IPS-20b (cell line): ENCODE data around the gene ADAMTSL1.

Source experiments
- H3K27ac ChIP-seq: one replicate; pipeline ENCODE4 v1.5.1; 2013; ENCODE audit warnings: low read length
- H3K27me3 ChIP-seq: 2 replicates; pipeline ENCODE4 v1.6.1; 2013; ENCODE audit warnings: mild to moderate bottlenecking, low read length, inconsistent platforms; ENCODE audit not compliant: insufficient read depth
- H3K36me3 ChIP-seq: 2 replicates; pipeline ENCODE4 v1.6.1; 2013; ENCODE audit warnings: low read depth, mild to moderate bottlenecking, inconsistent platforms, low read length, moderate library complexity; ENCODE audit not compliant: insufficient read depth
- H3K4me1 ChIP-seq: 2 replicates; pipeline ENCODE4 v1.6.1; 2013; ENCODE audit warnings: mild to moderate bottlenecking, control low read depth, inconsistent platforms, low read length, moderate library complexity; ENCODE audit not compliant: insufficient read depth
- H3K4me3 ChIP-seq: 2 replicates; pipeline ENCODE4 v1.5.1; 2013; ENCODE audit warnings: mild to moderate bottlenecking, low read length, inconsistent platforms
- H3K9ac ChIP-seq: 2 replicates; pipeline ENCODE4 v1.6.1; 2013; ENCODE audit warnings: low read depth, mild to moderate bottlenecking, inconsistent platforms, low read length, moderate library complexity
- H3K9me3 ChIP-seq: 2 replicates; pipeline ENCODE4 v1.6.1; 2013; ENCODE audit warnings: mild to moderate bottlenecking, low read depth, low read length, inconsistent platforms; ENCODE audit not compliant: insufficient read depth

The ADAMTSL1 gene

DNA sequence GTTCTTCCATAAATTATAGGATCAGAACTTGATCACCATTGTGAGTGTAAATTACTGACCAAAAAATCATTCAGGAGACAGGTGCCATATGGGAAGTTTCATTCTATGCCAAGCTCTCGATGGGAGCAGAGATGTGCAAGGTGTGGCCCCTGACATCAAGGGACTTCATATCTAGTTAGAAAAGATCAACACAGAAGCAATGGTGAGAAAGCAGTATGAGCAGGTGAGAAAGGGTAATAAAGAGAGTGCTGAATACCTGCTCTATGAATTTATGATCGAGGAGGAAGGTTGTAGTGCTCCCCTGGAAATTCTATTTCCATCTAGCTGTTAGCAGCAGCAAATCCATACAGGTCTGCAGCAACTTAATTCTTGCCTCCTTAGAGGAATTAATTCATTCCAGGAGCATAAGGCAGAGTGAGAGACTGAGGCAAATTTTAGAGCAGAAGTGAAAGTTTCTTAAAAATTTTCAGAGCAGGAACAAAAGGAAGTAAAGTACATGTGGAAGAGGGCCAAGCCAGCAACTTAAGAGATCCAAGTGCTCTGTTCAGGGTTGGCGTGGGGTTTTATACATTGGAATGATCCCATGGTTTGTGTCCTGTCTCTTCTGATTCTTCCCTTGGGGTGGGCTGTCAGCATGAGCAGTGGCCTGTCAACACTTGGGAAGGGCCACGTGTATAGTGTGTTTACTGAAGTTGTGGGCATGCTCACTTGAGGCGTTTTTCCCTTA, 377.3 kb downstream of the ADAMTSL1 start:
- Histone ChIP-seq H3K4me3 (no peak overlapping the region), H3K27me3 (no peaks in the 10 kb centered on the region), H3K9me3 (no peaks in the 10 kb centered on the region), H3K4me1 (no peaks in the 10 kb centered on the region), H3K9ac (no peak overlapping the region), H3K36me3 (no peaks in the 10 kb centered on the region), H3K27ac (no peak overlapping the region)

DNA sequence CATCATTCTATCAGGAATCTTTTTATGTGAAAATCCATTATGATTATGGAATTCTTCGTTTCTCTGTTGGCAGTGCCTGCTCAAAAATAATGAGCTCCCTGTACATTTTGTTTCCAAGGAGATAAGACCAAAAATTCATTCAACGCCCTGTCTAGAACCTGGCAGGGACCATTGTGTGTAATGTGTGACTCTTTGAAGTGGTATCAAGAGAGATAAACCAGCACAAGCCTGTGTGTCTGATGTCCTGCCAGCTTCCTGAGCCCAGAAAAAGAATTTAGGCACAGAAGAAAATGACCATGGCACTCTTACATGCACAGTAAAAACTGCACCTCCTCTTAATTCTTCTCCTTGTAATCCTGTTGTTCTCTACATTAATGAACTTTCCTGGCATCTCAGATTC, 381.7 kb downstream of the ADAMTSL1 start:
- H3K9ac ChIP-seq, result no peak overlapping the region
- H3K27me3 ChIP-seq, result no peaks in the 10 kb centered on the region
- no peaks in the 10 kb centered on the region for H3K36me3 ChIP-seq
- no peaks in the 10 kb centered on the region for H3K4me1 ChIP-seq
- H3K9me3 ChIP-seq, result no peaks in the 10 kb centered on the region
- H3K4me3 ChIP-seq, result no peak overlapping the region
- H3K27ac ChIP-seq, result no peak overlapping the region

GRCh38 chr9:18857334-18857733, 383.4 kb downstream of the ADAMTSL1 start:
- H3K9me3 ChIP-seq, result no peaks in the 10 kb centered on the region
- H3K9ac ChIP-seq, result no peak overlapping the region
- H3K27me3 ChIP-seq, result no peaks in the 10 kb centered on the region
- no peak overlapping the region for H3K4me3 ChIP-seq
- peaks cover 8% of the 10 kb centered on the region; the same call in 1 of the 2 replicates for H3K4me1 ChIP-seq
- no peaks in the 10 kb centered on the region for H3K36me3 ChIP-seq
- H3K27ac ChIP-seq, result no peak overlapping the region

GRCh38 chr9:18857769-18858168, 383.8 kb downstream of the ADAMTSL1 start:
- H3K36me3 ChIP-seq, result no peaks in the 10 kb centered on the region
- H3K27ac ChIP-seq, result no peak overlapping the region
- H3K4me1 ChIP-seq, result peaks cover 10% of the 10 kb centered on the region; the same call in 1 of the 2 replicates
- H3K4me3 ChIP-seq, result no peak overlapping the region
- no peaks in the 10 kb centered on the region for H3K27me3 ChIP-seq
- H3K9ac ChIP-seq, result no peak overlapping the region
- no peaks in the 10 kb centered on the region for H3K9me3 ChIP-seq

DNA sequence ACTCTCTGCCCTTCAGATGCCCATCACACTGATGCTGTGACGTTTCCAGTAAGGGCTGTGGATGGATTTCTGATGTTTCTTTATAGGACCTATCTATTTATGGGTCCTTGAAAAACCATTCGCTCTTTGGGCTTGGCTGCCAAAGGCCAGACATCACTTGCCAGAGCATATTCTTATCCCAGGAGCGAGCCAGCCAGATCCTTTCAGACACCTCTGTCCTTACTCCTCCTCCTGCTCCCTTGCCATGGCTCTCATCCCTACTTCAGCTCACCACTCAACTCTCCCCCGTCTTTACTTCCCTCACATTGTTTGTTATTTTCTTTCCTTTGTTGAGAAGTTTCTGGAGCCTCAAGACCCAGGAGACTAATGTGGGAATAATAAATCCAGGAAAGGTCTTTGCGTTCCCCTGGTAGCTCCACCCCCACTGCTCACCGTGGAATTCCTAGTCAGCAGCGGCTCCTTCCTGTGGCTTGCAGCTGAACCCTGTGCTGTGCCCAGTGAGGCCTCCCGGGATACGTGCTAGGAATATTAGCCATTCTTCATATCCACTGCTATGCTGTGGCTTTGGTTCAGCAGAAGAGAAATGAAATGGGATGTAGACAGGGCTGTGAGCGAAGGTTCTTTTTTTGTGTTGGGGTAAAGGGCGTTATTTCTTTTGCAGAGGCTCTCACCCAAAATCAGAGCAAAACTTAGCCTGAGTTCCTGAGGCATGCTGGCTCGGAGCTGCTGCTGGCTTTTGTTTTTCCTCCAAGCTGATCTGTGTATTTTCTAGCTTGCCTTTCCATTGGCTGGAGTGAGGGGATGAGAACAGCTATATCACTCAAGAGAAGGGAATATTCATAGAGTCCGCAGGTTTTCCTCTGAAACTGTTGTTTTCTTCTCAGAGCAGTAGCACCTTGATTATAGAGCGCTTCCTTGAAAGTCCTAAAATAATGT, 387.9 kb downstream of the ADAMTSL1 start:
- Histone ChIP-seq H3K27me3 (no peaks in the 10 kb centered on the region), H3K36me3 (no peaks in the 10 kb centered on the region), H3K9me3 (no peaks in the 10 kb centered on the region), H3K4me1 (peaks cover 10% of the 10 kb centered on the region; the same call in 1 of the 2 replicates), H3K27ac (no peak overlapping the region), H3K9ac (no peak overlapping the region; the same call in 1 of the 2 replicates), H3K4me3 (no peak overlapping the region)

- Histone ChIP-seq H3K4me3 (no peak overlapping the region), H3K9me3 (no peaks in the 10 kb centered on the region), H3K27ac (no peak overlapping the region), H3K4me1 (peaks cover 10% of the 10 kb centered on the region; the same call in 1 of the 2 replicates), H3K36me3 (no peaks in the 10 kb centered on the region), H3K9ac (no peak overlapping the region), H3K27me3 (no peaks in the 10 kb centered on the region)
These were observed 389.8 kb downstream of the ADAMTSL1 start for GRCh38 chr9:18863791-18864190.

DNA sequence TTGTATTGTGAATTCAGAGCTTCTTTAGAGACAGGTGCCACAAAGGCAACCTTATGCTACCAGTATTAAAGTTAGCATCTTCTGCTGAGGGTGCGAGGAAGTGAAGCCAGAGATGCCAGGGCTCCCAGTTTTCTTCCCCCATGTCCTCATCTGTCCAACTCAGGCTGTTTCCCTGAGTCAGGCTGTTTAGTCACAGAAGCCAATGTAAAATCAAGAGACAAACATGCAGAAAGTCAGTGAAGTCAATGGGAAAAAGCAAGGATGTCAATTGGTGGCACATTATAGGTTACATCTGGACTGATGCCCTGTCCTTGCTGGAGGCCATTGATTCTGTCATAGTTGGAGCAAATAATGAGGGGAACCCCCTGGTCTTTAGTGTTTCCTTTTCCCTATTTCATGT, 390.6 kb downstream of the ADAMTSL1 start:
- no peak overlapping the region for H3K27ac ChIP-seq
- no peaks in the 10 kb centered on the region for H3K27me3 ChIP-seq
- H3K9me3 ChIP-seq, result no peaks in the 10 kb centered on the region
- H3K4me1 ChIP-seq, result peaks cover 10% of the 10 kb centered on the region; the same call in 1 of the 2 replicates
- no peak overlapping the region for H3K9ac ChIP-seq
- no peaks in the 10 kb centered on the region for H3K36me3 ChIP-seq
- no peak overlapping the region for H3K4me3 ChIP-seq

DNA sequence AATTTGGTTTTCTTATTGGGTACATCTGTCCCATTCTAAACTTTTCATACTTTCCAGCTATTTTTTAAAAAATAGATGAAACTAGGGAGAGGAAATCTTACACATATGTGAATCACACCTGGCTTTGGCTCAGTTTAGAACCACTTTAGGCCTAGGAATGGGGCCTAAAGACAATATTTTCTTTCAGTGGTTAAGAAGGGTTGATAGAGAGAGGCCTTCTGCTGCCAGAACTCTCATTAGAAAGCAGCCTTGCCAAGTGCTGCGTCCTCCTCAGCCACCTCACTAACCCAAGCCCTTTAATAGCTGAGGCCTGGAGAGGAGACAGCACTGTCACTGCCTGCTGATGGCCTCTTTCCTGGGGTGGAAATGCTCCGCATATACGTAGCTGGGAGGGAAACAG, 391.6 kb downstream of the ADAMTSL1 start:
- H3K9ac ChIP-seq, result no peak overlapping the region
- no peak overlapping the region for H3K27ac ChIP-seq
- no peak overlapping the region for H3K4me3 ChIP-seq
- peaks cover 10% of the 10 kb centered on the region; the same call in 1 of the 2 replicates for H3K4me1 ChIP-seq
- H3K36me3 ChIP-seq, result no peaks in the 10 kb centered on the region
- no peaks in the 10 kb centered on the region for H3K9me3 ChIP-seq
- H3K27me3 ChIP-seq, result no peaks in the 10 kb centered on the region

GRCh38 chr9:18866121-18866831, 392.3 kb downstream of the ADAMTSL1 start:
- H3K27ac ChIP-seq, result no peak overlapping the region
- H3K4me3 ChIP-seq, result no peak overlapping the region
- no peaks in the 10 kb centered on the region for H3K27me3 ChIP-seq
- no peak overlapping the region for H3K9ac ChIP-seq
- H3K36me3 ChIP-seq, result no peaks in the 10 kb centered on the region
- peaks cover 10% of the 10 kb centered on the region; the same call in 1 of the 2 replicates for H3K4me1 ChIP-seq
- H3K9me3 ChIP-seq, result no peaks in the 10 kb centered on the region

- no peak overlapping the region for H3K9ac ChIP-seq
- H3K9me3 ChIP-seq, result no peaks in the 10 kb centered on the region
- no peaks in the 10 kb centered on the region for H3K27me3 ChIP-seq
- H3K4me3 ChIP-seq, result no peak overlapping the region
- H3K4me1 ChIP-seq, result no peaks in the 10 kb centered on the region
- H3K27ac ChIP-seq, result no peak overlapping the region
- H3K36me3 ChIP-seq, result no peaks in the 10 kb centered on the region
These were observed 395.8 kb downstream of the ADAMTSL1 start for GRCh38 chr9:18869725-18870124.

- Histone ChIP-seq H3K9me3 (no peaks in the 10 kb centered on the region), H3K27me3 (no peaks in the 10 kb centered on the region), H3K4me3 (no peak overlapping the region), H3K27ac (no peak overlapping the region), H3K4me1 (no peaks in the 10 kb centered on the region), H3K9ac (no peak overlapping the region), H3K36me3 (no peaks in the 10 kb centered on the region)
These were observed 400.1 kb downstream of the ADAMTSL1 start for GRCh38 chr9:18874069-18874468.
